GM19467 (cell line): ENCODE measurements around the gene GATD1.

ENCODE experiments used
- ATAC-seq: cut with Tn5 transposase; IDR thresholded peaks from one replicate; pipeline ENCODE4 v1.9.1; 2021; ENCODE audit warnings: mild to moderate bottlenecking, moderate library complexity; ENCODE audit not compliant: unreplicated experiment

Gene GATD1

DNA sequence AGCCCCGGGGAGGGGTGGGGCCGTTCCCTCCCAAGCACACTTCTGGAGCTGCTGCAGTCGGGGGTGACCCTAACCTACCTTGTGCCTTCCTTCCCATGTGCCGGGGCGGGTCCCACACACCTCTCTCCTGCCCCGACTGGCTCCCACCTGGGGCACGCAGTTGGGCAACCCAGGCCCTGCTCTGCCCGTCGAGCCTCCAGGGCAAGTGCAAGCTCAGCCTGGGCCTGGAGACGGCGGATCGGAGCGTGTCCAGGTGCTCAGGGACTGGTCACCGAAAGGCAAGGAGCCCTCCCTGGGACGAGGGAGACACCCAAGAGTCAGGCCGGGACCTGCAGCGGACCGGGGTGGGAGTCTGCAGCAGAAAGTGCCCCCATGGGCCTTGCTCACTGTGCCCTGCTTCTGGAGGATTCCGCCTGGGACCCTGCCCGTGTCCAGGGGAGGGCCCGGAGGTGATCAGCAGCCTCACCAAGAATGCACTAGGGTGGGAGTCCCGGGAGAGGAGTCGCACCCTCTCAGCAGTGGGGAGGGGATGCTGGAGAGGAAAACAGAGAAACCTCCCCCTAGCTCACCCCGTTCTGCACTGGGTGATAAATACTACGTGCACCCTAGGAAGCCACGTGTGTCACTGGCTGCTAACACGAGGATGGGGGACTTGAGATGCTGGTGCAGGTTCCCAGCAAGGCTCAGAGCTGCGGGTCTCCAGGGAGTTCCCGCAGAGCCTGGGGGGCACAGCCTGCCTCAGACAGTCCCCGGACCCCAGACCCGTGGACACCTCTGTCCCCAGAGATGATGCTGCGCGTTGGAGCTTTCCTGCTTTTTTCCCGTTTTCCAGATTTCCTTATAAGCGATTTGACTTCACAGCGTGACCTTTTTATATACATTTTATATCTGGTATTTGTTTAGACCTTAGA is 5.2 kb upstream of the GATD1 start:
- no peak for ATAC-seq

DNA sequence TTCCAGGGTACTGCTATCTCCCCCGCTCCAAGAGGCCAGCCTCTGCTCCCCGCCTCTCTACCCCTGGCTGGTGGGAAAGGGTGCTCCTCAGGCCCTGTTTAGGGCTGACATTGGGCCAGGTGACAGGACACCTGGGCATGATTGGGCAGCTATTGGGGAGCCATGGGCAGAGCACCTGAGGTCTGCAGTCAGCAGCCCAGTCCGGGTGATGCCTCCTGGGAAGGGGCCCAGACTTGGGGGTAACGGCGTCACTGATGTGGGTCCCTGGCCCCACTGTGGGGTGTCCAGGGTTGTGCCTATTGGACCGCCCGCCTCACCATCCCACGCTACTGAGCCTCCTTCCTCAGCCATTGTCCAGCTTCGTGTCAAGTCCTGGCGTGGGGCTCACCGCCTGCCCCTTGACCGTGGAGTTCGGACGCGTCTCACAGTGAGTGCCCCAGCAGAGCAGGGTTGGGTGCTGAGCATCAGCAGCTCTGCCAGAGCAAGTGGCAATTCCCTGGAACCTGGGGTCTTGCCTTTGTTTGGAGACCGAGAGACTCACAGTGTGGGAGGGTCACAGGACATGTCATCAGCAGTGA is 2.8 kb upstream of the GATD1 start:
- no peak for ATAC-seq

DNA sequence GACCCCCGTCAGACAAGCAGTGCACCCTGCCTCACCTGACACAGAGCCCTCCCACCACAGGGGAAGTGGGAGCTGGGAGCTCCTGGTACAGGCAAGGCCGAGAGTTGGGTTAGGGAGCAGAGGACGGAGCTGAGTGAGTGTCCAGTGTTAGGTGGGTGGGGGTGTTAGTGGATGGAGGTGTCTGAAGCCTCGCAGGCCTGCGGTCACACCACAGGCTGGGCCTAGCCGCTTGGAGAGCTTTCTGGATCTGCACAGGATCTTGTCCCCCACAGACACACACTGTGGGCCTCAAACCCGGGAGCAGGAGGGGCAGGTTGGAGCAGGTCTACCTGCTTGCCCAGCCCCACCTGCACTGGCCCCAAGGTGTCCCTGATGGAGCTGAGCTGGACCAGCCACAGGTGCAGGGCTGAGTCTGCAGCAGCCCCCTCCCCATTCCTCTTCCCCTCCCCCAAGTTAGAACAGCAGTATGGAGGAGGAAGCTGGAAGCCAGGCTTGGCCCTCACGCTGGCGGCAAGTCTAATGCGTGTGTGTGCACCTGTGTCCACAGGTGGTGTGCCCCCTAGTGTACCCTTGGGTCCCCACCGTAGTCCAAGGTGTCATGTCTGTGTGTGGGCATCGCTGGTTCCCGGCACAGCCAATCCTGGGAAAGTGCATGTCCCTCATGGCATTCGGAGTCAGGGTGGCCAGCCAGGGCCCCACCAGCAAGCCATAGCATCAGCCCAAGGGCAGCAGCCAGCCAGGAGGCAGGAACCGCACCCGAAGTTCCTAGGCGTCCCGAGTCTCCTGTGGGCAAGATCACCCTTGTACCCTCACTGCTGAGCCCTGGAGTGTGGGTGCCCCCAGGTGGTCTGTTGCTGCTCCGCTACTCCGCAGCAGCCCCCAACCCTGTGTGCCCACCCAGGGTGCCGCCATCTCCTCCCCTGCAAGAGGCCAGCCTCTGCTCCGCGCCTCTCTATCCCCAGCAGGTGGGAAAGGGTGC is 2.0 kb upstream of the GATD1 start:
- ATAC-seq: no peak

DNA sequence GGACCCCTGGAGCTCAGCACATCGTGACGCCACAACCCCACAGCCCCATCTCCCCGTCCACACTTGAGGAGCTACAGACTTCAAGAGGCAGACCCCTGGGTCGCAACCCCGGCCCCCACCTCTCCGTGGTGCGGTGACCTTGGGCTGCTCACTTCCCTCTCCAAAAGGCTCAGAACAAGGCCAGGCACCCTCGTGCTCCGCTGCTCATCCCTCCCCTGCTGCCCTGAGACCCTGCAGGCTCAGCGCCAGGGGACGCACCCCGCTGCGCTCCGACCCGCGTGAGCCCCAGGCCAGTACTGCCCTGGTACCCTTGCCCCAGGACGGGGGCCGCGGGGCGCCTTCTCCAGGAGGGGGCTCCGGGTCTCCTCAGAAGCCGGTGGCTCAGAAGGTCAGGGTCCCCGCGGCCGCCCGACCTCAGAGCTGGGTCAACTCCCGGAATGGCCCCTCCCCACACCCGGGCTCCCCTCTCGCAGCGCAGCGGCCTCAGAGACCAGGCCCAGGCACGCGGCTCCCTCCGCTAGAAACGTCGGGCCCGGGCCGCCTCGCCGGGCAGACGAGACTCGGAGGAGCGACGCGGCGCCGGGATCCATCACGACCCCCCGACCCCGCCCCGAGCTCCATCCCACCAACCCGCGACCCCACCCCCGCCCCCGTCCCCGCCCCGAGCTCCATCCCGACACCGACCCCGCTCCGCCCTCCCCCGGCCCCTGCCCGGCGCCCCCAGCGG is 563 bp downstream of the GATD1 start:
- ATAC-seq: peak; percentile 7

DNA sequence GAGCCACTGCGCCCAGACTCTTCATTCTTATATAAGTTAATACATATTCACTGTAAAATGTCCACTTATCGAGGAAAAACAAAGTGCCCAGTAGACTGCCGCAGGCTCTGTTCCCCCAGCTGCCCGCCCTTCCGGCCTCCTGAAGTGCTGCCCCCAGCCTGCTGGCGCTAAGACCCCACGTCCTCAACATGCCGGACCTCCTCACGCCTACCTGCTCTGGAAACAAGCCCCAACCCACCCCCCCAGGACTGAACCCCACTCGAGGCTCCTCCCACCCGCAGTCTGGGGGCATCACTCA is 1.1 kb downstream of the GATD1 start:
- ATAC-seq: no peak

DNA sequence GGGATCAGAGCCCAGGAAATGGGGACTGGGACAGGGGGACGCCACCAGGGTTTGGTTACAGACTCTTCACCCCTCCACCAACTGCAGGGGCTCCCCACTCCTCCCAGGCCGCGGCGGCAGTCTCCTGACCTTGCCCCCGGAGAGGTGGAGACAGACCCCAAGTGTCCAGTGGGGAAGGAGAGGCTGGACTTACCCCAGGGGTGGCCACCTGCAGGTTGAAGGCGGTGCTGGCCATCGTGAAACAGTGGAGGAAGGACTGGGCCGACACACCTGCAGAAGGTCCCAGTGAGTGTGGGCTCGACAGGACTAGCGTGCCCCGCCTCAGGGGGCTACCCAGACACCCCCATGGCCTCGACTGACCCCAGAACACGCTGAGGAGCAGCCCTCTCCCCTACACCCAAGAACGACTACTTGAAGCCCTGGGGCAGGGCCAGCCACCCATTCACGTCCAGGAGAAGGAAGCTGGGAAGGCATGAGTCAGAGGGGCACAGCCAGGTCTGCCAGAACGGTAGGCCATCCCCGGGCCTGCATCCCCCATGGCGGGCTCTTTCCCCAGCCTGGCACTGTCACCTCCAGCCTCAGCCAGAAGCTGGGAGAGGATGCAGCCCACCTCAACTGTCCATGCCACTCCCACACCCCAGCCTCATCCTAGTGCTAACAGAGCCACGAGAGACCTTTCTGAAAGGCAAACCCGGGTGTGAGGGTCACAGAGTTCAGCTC is 2.3 kb downstream of the GATD1 start:
- no peak for ATAC-seq

DNA sequence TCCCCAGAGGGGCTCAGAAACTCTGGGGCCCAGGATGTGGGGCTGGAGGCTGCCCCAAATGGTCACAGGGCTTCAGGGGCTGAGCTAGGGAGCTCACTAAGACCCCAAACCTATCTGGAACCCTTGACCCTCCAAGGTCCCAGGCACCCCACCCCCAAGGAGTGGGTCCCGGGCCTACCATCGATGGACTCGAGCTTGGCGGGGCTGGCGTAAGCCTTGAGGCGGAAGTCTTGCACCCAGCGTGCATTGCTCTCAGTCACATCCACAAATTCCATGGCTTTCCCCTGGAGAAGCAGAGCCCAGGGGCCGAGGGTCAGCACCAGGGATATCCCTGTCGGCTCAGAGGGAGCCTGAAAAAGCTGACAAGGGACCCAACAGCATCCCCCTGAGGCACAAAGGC is 3.5 kb downstream of the GATD1 start:
- ATAC-seq: no peak

DNA sequence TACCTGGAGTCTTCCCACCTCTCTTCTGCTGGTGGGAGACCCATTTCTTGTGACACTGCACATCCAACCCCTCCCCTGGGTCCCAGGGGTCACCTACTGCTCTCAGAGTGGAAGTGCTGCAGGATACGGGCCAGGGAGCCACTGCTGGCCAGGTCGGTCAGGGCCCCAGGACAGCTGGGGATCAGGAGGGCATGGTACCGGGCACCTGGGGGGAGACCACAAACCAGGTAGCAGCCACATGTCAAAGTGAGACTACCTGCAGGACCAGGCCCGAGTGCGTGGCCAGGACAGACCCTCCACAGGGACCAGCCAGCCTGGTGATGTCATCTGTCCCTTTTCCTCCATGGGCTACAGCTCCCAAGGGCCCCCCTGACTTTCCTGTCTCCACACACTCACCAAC is 3.9 kb downstream of the GATD1 start:
- ATAC-seq: no peak

DNA sequence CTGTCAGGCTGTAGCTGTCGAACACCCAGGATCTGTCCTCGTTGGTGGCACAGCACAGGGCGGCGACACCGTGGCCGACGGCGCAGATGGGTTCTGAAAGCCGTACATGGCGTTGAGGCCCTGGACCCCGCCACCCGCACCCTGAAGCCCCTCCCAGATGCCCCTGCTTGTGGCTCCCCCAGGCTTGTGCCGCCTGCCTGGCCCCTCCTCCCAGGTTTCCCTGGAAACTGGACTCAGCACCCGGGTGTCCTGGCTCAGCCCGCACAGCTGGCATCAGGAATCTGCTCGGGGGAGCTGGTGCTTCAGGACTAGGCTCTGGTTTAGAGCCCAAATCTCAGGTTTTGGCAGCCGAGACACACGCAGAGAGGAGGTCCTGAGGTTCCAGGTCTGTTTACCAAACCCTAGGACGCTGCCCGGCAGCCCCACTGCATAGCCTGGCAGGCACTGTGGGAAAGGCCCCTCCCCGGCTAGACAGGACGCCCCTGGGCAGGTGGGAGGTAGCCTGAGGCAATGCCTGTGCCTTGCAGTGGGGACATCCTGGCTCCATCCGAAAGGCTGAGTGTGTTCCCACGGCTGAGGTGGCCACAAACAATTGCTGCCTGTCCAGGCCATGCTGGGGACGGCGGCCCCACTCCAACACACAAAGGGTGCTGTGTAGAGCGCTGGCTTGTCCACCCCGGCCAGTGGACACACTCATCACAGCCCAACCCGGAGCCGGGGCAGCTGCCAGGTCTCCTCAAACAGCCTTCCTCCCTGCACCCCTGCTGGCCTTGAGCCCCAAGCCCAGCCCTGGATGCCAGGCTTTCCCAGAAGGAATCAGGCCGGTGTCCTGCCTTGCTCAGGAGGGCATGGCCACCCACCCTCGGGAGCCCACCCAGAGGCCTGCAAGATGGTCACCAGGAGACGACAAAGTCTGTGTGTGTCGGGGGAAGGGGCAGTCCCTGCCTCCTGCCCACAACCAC is 4.6 kb downstream of the GATD1 start:
- no peak for ATAC-seq

DNA sequence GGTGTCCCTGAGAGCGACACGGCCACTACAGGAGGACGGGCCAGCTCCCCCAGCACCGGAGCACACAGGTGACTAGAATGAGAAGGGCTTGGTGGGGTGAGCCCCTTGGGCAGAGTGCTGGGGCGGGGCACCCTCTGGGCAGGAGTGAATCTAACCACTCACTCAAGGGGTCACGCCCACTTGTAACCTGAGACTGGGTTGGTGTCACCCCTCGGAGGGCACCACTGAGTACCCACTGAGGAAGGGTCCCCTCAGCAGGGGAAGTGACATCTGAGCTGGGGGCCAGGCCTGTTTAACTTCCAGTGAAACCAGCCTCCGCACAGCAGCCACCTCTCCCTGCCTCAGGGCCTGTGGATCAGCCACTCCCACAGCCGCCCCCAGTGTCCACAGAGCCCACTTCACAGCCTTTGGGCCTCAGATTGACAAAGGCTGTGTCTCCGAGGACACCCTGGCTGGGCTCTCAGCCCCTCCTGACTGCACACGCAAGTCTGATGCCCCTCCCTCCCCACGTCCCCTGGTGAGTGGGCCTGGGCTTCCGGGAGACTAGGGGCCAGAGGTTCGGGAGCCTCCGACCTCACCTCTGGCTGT is 5.6 kb downstream of the GATD1 start:
- no peak for ATAC-seq

DNA sequence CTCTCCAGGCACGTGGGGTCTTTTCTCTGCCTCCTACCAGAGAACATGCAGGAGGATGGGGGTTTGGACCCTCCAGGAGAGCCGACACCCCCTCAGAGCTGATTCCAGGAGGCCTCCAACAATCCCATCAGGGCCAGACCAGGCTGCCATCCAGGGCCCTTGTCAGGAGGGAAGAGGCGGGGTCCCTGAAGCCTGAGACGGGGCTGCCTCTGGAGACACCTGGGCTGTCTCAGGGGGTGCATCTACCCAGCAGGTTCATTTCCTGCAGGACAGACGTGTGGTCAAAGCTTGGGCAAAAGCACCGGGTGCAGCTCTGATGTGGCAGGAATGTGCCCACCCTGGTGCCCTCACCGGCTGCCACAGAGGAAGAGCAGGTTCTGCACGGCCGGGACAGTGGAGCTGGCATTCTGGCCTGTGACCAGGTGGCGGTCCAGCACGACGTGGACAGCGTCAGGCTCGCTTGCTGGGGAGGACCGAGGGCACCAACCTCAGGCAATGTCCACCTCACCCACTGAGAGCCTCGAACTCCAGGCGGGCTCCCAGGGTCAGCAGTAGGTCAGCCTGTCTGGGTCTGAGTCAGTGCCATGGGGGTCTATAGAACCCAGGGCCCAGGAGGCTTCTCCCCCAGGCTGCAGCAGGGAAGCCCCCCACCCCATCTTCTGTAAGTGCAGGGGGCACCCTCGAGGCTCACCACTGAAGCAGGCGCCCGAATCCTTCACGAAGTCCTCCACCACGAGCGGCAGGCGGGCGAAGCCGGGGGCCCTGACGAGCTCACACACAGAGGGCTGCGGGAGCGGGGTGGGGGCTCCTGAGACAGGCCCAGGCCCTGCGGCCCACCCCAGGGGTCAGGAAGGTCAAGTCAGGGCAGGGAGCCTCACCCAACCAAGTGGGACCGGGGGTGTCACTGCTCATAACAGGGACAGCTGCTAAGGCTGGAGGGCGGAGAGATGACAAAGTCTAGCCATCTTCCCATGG is 6.4 kb downstream of the GATD1 start:
- ATAC-seq: no peak

DNA sequence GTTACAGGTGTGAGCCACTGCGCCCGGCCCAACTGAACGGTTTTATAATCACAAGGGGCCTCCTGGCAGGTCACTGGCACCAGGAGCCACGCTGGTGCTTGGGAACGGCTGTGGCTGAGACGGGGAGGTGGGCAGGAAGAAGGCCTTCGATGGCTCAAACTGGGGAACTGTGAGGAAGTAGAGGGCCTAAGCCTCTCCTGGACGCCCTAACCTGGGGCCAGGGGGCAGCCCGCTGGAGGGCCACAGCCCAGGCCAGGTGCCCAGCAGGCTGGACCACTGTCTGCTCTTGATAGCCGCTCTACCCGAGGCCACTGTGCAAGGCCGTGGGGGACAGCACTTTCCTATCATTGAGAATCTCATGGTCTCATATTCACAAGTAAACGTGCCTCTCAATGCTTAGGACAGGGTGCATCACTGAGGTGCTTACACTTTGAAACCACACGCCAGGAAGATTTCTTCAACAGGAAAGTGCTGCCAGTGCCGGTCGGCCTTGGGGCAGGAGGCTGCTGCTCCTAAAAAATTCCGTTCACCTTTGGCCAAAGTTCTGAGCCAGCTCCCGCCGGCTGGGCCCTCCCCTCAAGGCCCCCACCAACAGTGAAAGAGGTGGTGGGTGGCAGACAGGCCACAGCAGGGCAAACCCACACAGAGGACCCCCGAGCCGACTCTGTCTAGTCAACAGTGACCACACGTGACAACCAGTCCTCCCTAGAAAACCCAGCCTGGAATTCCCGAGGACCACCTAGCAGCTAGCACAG is 7.2 kb downstream of the GATD1 start:
- ATAC-seq: no peak

DNA sequence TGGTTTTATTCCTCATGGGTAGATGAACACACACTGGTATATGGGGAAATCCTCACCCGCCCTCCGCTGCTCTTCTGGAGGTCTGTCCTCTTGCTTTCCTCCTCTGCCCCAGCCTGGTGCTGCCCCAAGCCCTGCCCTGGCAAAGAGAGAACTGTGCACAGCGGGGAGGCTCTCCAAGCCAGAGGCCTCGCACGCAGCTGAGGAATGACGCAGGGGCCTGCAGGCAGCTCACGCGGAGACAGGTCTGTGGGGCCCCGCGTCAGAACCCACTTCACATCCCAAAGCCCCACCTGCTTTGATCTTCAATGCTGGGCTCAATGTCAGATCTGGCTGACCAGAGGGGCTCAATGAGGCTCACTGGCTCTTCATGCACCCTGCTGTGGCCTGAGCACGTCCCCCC is 10.0 kb downstream of the GATD1 start:
- ATAC-seq: no peak

DNA sequence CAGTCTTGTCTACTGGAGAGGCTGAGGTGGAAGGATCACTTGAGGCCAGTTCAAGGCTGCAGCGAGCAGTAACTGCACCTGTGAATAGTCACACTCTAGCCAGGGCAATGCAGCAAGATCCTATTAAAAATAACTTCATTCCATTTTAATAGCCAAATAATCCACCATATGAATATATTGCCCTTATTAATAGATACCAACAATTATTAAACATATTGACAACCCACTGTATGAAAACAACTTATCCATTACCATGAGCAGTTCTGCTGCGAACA is 10.4 kb downstream of the GATD1 start:
- no peak for ATAC-seq

DNA sequence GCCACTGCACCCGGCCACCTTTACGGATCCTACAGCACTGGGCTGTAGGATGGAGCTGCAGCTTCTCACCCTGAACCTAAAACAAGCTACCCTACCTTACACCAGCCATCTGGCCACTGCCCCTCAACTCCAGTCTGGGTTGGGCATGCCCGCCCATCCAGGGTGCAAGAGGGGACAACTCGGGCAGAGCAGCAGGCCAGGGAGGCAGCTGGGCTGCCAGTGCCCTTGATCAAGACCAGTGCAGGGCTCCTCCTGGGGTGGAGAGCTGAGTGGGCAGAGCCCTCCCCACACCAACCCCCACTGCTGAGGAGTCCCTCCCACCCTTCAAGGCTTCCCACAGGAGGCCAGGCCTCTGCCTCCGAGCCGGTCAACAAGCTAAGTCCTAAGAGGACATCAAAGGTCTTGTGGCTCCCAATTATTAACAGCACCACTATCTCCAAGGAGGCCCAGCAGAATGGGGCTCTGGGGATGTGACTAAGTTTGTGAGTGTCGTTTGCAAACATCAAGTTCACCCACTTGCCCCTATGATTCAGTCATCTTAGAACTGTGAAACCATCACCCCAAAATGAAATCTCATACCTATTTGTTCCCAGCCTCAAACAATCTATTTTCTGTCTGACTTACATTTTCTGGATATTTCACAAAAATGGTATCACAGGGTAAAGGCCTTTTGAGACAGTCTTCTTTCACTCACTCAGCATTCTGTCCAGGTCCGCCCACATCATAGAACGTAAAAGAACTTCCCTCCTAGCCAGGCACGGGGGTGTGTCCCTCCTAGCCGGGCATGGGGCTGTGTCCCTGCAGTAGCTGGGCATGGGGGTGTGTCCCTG is 11.0 kb downstream of the GATD1 start:
- ATAC-seq: no peak

DNA sequence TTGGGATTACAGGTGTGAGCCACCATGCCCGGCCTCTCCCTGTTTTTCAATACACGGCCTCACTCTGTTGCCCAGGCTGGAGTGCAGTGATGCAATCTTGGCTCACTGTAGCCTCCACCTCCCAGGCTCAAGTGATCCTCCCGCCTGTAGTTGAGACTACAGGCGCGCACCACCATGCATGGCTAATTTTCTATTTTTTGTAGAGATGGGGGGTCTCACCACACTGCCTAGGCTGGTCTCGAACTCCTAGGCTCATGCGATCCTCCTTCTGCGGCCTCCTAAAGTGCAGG is 11.5 kb downstream of the GATD1 start:
- no peak for ATAC-seq
